Dermis blood vessel endothelial cell (primary cell): Measurements from ENCODE around the gene ABCF2. TPM values are rescaled to one million over a fixed set of nuclear protein-coding genes. Genes with fewer than 3 reads are reported as not detected.
A peak's percentile ranks its signal among the peaks of the same experiment; 100 is the strongest.

Source experiments
- DNase-seq: peaks from one replicate; pipeline ENCODE4 v3.0.0; 2010
- total RNA-seq: library from RNA; depleted of rRNA; stranded (reverse); fragments of >200 nt; gene quantifications from 2 replicates; pipeline ENCODE4 v1.2.3, GENCODE V29; 2014

ABCF2 gene
- total RNA-seq, 1 donor from 2014 or later: 76.2 TPM

DNA sequence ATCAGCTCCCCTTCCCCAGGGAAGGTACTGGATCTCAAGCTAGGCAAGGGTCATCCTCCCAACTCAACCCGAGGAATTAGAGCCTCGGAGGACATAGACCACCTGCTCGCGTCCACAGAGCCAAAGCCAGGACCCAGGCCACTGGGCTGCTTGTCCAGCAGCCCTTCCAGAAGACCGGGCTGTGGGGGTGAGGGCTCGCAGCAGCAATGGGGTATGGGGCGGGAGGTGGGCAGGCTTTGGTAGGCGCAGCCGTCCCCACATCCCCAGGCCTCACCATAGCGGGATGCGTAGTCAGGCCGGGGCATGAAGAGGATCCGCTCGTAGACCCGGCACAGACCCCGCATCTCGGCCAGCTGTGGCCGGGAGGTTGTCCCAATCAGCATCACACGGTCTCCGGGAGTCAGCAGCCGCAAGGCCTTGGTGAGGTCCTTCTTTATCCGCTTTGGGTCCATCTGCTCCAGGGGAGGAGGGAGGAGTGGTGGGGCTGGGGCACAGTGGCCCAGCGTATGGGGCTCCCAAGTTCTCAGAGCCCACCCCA is 34.9 kb downstream of the ABCF2 start:
- DNase-seq: no peak

DNA sequence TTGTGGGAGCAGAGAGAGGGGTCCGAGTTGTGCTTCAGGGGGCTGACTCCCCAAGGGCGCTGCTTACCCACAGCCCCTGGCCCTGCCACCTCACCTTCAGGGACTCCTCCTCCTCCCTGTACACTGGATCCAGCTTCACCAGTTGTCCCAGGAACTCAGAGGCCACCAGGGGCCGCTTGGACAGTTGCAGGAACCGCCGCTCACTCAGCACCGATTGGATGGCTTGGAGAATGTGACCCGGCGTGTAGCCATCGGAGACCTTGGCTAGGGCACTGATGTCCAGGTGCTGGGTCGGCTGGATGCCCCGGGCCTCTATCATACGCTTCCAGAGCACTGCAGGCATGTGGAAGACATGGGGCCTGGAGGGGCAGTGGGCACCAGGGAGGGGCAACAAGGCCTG is 35.5 kb downstream of the ABCF2 start:
- DNase-seq: no peak

DNA sequence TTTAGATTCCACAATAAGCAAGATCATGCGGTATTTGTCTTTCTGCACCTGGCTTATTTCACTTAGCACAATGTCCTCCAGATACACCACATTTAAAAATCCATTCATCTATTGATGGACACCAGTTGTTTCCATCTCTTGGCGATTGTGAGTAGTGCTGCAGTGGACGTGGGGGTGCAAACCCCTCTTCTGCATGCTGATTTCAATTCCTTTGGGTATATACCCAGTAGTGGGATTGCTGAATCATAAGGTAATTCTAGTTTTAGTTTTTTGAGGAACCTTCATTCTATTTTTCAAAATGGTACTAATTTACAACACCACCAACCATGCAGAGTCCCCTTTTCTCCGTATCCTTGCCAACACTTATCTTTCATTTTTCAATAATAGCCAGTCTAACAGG is 38.0 kb downstream of the ABCF2 start:
- no peak for DNase-seq

DNA sequence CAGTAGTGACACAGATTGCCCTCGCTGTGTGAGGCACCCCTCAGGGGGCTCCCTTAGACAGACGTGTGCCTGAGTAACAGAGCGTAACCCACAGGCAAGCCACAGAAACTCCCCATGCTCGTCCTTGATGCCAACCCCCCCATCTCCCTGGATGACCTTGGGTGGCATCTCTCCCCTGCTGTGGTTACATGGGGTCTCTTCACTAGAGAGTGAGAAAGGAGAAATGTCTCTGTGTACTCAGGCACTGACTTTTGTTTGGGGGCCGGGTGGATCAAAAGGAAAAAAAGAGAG is 38.8 kb downstream of the ABCF2 start:
- DNase-seq: no peak

DNA sequence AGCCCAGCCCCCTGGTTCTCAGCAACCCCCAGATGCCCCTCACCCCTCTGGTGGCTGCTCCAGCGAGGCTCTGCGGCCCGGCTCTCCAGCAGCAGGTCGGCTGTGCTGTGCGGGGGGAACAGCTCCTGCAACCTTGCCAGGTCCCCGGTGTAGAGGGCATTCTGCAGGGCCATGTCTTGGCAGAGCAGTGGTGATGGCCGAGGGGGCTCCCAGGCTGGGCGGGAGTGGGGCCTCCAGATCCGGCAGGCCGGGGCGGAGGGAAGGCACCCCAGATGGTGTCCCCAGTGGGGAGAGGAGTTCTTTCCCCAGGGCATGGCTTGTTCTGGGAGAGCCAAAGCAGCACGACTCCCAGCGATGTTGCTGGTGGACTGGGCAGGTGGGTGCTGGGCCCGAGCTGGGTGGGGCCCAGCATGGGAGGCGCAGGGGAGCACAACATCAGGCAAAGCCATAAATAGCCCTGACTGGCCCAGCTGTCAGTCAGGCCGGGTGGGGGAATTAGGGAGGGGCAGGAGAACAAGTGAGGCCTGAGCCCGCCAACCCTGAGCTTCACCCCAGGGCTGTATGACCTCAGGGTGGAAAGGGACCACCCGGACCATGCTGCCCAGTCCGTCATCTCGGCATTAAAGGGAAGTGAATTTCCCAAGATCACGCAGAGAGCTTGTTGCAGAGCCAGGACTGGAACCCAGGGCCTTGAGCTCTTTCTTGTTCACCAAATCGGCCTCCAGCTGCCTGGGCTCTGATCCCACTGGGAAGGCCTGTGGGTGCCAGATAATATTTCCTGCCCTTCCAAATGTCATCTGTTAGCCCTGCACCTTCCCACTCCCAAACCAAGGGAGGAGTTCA is 39.4 kb downstream of the ABCF2 start:
- DNase-seq: no peak

DNA sequence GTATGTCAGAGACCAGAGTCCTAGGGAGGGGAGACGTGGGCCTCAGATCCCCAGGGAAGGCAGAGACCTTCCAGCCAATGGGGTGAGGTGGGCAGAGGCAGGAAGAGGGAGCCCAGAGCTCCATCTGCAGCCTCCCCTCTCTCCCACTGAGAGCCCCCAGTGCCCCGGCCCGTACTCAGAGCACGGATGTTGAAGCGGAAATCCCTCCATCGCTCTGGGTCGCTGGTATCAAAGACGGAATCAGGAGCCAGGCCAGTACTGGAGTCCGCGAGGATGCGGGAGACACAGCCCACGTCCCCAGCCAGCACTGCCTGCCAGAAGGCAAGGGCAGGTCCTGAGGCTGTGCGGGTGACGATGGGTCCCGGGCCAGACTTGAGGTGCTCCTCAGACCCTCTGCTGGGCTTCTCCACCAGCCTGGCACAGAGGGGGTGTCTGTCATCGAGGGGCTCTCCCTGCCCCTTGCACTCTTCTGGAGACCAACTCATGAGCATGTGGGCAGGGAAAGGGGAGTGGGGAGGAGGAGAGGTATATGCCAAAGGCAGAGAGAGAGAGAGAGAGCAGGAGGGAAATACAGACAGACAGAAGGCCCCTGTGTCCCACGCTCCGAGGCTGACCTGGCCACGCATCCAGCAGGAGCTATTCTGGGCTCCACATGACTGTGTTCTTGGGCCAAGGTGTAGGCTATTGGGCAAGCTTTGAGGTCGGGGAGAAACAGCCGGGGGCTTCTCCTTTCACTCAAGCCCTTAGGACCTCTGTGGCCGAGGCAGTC is 40.2 kb downstream of the ABCF2 start, which contains the start of gene ASB10:
ASB10 (minus strand) TSS at position 611 of the 769 bp plus-strand sequence; CDS start at position 491, 120 bp downstream.
- DNase-seq: no peak

DNA sequence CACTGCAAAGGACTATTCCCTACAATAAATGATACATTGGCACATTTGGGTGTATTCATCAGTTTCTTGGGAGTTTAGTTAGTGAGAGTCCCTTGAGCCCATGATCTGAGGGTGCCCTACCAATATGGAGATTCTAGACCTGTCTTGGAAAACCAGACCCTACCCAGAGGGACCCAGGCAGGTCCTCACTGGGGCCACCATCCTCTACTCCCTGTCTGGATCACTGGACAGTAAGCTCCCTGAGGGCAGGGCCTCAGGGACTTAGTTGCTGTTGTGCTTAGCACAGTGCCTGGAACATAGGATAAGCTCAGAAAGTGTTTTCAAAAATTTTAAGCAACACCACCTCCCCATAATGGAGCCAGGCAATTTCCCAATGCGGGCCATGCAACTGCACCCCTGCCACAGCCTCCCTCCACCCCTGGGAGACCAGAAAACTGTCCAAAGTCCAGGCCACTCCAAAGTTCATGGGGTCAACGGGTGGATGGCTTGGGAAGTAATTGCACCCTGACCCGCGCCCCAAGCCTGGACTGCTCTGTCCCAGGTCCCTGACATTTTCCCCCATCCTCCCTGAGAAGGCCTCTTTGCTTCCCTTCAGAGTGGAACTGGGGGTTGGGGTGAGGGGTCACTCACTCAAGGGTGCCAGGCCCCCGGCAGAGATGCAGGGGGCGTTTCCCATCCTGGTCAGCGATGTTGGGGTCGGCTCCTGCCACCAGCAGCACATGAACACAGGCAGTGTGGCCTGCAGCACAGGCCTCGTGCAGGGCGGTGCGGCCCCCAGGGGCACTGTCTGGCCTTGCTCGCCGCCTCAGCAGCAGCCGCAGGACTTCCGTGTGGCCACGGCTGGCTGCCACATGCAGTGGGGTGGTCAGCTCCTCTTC is 41.0 kb downstream of the ABCF2 start:
- DNase-seq: no peak

DNA sequence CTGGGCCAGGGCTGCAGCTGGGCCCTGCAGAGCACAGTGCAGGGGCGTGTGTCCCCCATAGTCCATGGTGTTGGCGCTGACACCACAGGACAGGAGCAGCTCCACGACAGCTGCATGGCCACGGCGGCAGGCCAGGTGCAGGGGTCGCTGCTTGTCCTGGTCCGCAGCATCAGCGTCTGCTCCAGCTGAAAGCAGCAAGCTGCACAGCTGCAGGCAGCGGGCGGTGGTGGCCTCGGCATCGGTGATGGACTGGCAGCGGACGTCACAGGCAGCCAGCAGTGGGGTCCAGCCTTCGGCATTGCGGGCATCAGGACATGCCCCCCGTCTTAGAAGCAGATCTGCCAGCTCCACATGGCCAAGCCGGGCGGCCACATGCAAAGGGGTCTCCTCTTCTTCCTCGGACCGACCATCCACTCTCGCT is 46.0 kb downstream of the ABCF2 start:
- DNase-seq: no peak

DNA sequence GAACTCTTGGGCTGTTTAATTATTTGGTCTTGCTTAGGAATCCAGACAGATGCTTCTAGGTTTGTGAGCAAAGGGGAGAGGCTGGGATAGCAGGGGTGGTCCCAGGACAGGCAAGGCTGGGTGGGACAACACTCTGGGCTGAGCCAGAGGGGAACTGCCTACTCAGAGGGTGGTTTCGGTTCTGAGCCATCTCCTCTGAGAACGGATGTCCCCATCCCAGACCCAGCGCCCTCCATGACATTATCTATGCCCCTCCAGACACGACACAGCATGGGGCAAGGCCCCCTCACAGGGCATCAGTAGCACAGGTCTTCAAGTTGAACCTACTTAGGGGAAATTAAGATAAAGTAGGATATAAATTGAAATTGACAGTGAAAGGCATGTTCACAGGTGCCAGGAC is 47.1 kb downstream of the ABCF2 start:
- DNase-seq: no peak

DNA sequence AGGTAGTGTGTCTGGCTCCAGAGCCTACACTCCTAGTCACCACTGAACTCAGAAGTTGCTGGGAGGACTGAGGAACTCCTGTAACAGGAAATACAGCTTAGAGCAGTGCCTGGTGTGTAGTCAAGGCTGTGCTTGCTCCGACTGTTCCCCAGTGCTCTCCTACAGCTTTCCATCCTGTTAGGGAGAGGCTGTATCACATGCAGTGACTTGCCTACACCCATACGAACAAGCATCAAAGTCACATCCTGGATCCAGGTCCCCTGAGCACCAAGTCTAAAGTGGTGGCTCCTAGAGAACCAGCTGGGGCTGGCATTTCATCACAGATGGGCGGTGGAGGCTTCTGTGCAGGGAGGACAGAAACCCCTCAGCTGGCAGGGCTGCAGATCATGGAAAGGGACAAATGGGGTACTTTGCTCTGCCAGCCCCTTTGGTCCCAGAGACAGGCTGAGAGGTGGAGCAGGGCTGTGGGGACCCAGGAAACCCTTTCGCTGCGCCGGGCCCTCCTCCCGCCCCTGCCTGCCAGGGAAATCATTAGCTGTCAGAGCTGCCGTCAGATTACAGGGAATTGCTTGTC is 47.6 kb downstream of the ABCF2 start:
- no peak for DNase-seq

DNA sequence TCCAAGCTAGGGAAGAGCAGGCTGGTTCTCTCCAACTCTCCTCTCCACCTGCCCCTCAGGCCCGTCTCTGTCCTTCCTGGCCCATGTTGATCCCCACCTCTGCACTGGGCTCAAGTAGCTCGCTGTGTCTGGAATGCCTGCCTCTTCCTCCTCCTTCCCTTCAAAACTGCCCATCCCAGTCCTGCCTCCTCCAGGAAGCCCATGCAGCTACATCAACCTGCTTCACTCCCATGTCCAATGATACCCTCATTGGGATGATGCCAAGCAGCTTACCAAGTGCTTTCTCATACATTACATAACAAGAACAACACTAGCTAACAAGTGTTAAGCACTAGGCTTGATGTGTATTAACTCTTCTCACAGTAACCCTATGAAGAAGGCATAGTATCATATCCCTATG is 48.2 kb downstream of the ABCF2 start:
- DNase-seq: no peak

DNA sequence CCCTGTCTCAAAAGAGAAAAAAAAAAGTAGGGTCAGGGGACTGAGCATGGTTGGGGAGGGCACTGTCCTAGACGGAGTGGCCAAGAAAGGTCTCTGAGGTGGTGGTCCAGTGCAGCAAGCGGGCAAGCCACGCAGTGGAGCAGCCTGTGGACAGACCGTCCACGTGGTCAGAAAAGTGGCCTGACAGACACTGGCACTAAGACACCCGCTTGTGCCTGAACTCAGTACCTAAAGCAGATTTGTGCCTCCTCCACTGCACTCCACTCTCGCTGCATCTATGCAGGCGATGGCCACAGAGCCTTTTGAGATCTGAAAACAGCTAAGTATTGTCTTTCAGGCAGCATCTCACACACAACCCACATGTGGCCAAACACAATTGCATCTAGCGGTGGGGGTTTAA is 48.8 kb downstream of the ABCF2 start:
- DNase-seq: no peak

DNA sequence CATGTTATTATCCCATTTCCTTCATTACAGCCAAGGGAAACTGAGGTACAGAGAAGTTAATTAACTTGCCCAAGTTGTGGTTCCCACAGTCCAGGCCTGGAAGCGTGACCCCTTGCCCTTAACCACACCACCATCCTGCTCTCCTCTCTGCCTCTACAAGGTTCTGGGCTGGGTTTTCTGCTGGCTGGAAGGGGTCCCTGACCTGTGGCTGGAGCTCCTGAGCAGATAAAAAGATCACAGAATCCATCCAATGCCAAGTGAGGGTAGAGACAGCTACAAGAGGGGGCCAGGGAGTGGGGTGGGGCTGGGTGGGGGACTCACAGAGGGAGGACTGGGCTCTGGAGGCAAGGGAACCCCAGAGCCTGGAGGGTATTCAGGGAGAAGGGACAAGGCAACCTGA is 49.7 kb downstream of the ABCF2 start:
- no peak for DNase-seq

DNA sequence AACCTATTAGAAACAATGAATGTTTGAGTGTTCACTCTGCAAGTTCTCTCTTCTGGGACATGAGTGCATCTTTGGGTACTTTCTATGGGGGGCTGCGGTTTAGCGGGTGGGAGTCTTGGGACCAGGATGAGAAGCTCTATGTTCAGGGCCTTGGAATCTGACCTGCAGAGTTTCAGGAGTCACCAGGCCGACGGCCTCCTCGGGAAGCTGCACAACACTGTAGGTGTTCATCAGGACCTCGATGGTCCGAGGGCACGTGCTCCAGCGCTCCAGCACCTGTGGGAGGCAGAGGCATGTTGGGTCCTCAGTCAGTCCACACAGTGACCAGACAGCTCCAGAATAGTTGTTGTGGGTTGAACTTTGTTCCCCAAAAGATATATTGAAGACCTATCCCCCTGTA is 50.6 kb downstream of the ABCF2 start:
- DNase-seq: no peak

DNA sequence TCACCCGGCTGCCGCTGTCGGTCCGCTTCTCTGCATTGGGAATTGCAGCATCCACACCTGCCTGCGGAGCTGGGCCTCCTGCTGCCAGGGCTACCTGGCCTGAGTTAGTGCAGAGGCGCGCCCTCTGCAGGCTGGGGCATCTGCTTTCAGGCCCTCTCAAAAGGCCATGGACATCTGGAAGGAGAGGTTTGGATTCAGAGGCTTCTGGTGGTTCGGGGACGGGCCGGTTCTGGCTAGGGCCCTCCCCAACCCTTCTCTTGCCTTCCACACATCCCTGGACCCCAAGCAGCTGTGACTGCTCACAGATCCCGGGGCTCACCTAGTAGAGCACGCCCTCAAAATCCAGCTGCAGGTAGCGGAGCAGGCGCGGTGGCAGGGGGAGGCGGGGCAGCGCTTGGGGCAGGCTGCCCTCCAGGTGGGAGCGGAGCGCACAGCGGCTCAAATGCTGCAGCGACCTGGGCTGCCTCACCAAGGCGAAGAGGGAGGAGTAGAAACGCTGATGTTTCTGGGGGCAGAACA is 51.2 kb downstream of the ABCF2 start:
- no peak for DNase-seq

DNA sequence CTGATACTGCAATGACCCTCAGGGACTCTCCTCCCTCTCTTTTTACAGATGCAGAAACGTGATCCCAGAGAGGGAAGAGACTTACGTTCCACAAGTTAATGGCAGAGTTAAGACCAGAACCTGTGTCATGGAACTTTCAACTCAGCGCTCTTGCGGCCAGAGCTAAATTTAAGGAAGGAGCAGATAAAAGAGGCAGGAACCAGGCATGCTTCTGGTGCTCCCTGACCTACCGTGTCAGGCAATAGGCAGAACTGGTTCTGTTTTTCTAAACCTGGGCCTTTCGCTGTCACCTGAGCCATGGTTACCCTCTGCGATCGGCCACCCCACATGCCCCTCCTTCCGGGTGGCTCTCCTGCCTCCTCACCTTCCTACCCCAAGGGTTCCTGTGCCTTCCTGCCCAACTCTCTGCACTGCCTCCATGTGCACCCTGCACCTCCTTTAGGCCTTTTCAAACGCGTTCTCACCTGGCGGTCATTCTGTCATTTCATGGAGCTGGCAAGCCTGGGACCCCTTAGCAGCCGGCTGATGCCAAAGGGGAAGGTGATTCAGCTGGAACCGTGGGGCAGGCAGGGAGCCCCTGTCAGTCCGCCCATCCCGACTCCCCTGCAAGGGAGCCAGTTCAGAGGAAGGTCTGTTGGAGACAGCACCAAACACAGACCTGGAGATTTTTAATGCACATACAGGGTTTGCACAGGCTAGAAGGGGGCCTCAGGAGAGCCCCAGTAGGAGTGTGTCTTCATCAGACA is 51.8 kb downstream of the ABCF2 start:
- no peak for DNase-seq

DNA sequence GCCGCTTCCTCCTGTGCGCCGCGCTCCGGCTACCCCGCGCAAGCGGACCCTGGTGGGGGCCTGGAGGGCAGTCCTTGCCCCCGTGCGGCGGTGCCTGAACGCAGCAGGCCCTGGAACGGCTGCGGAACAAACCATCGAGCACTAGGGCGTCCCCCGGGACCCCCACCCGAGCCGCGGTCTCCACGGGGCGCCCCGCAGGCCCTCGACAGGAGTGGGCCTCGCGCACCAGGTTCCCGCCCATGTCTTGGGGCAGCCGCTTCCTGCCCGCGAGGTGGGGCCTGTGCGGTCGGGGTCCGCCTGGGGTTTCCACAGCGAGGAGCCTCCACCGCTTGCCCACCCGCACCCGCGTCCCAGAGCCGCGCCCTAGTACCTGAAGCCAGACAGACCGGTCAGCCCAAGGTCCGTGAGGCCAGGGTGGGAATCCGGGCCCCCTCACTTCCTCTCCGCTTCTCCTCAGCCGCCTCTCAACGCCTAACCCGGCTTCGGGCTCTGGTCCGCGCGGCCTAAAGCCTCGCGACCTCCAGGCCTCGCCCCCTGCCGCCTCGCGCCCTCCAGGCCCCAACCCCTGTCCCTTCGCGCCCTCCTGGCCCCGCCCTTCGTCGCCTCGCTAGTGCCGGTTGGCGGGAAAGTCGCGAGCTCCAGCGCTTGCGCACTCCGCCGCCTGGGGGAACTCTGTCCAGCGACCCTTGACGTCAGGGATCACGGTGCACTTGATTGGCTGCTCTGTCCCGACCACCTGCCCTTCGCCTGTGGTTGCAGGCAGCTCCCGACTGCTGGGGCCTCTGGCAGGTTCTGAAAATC is 52.6 kb downstream of the ABCF2 start:
- peak; percentile 69 for DNase-seq

DNA sequence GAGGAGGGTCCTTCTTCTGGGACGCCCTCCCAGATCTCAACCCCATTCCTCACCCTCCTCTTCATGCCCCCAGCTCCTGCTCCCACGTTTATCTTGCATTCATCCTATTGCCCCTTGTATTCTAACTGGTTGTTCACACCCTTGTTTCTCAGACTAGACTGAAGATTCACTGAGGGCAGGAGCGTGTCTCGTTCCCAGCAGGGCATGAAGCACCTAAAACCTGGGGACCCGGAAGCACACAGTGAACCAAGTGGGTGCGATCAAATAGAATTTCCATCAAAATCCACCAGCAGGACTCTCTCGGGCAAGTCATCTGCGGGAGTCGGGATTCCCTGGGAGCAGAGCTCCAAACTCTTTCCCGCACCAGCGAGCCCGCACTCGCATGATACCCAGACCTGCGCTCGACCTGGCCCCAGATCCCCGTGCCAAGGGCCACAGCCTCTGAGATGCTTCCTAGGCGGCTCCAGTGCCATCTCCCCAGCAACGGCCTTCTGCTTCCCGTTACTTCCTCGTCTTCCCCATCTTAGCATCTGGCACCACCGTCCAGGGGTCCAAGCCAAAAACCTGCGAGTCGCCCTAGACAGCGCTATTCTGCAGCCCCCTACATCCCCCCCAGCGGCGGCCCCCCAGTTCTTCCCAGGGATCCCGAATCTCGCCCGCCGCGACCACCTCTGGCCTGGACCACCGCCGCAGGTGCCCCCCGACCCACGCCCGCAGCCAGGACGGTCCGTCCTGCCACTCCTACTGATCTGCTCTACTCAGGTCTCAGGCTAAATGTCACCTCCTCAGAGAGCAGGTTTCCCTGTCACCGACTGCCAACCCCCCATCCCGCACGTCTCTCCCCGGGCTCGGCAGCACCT is 53.4 kb downstream of the ABCF2 start:
- DNase-seq: no peak

DNA sequence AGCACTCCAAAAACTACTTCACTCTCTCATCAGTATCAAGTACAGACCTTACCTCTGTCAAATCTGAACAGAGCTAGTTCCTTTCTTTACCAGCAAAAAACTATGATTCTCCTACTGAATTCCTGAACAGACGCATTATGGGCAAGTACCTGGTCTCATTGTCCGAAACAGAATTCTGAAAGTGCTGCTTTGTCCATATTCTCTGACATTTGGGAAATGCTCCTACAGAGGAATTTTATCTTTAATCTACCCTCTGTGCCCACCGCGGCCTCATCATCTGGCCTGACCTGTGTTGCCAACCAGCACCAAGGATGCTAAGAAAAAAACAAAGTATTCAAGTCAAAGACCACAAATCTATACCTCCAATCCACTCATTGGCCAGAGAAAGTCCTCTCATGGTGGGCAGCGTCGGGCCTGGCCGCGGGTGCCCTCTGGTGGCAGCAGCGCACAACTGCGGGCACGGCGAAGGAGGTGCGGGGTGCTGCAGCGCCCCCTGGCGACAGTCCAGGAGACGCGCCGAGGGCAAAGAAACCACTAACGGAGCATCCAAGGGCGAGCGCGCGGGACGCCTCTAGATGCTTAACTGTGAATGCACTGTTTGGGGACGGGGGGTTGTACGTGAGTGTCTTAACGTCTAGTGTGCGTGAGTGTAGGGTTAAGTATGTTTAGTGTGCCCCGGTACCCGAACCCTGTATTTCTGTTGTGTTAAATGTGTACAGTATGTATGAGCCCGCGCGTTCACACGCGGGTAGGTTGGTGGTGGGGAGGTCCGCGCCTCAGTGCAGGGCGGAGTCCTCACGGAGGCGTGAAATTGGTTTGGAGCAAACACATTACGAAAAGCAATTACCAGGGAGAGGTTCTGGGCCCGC is 54.5 kb downstream of the ABCF2 start:
- peak; percentile 81 for DNase-seq
